Effector memory CD4-positive, alpha-beta T cell (primary cell): ENCODE measurements around the gene PCDHGA11.
"Not testable (repeated sequence)": the region's sequence is repeated elsewhere in the genome, so short reads cannot be mapped to it uniquely, and the experiment has no call there.

ENCODE experiments used
- DNase-seq, 3 donors: peaks; one replicate each; pipeline ENCODE4 v3.0.0-alpha.2; 2020
- H3K27ac ChIP-seq: 2 replicates; pipeline ENCODE4 v1.7.0; 2013; ENCODE audit warnings: mild to moderate bottlenecking, low read length, moderate library complexity; ENCODE audit not compliant: insufficient read depth, poor library complexity, severe bottlenecking
- H3K27me3 ChIP-seq: replicated peaks from 2 replicates; pipeline ENCODE4 v1.7.0; 2013; ENCODE audit warnings: mild to moderate bottlenecking, low read length; ENCODE audit not compliant: insufficient read depth, control insufficient read depth, poor library complexity, severe bottlenecking
- H3K36me3 ChIP-seq: 2 replicates; pipeline ENCODE4 v1.7.0; 2013; ENCODE audit warnings: mild to moderate bottlenecking, low read length, moderate library complexity; ENCODE audit not compliant: control insufficient read depth, insufficient read depth
- H3K4me1 ChIP-seq: 2 replicates; pipeline ENCODE4 v1.7.0; 2013; ENCODE audit warnings: low read length, mild to moderate bottlenecking; ENCODE audit not compliant: control insufficient read depth, insufficient read depth, poor library complexity, severe bottlenecking
- H3K4me3 ChIP-seq: 2 replicates; pipeline ENCODE4 v1.7.0; 2013; ENCODE audit warnings: low read length, low read depth, mild to moderate bottlenecking; ENCODE audit not compliant: insufficient read depth, poor library complexity, severe bottlenecking
- H3K9me3 ChIP-seq: 2 replicates; pipeline ENCODE4 v1.7.0; 2013; ENCODE audit warnings: mild to moderate bottlenecking, low read length, moderate library complexity; ENCODE audit not compliant: control insufficient read depth

Gene PCDHGA11

GRCh38 chr5:141414548-141415274 lies 6.1 kb upstream of the PCDHGA11 start:
- H3K9me3 ChIP-seq, result not testable (repeated sequence)

GRCh38 chr5:141415275-141415618 lies 5.6 kb upstream of the PCDHGA11 start:
- not testable (repeated sequence) for H3K4me1 ChIP-seq, H3K9me3 ChIP-seq, H3K36me3 ChIP-seq, H3K4me3 ChIP-seq, DNase-seq, H3K27ac ChIP-seq
- H3K27me3 ChIP-seq, result peaks cover 63% of the 10 kb centered on the region

More at GRCh38 chr5:141414548-141415274, 6.1 kb upstream of the PCDHGA11 start:
- not testable (repeated sequence) for DNase-seq, H3K4me3 ChIP-seq, H3K27ac ChIP-seq, H3K36me3 ChIP-seq, H3K4me1 ChIP-seq
- H3K27me3 ChIP-seq, result peaks cover 61% of the 10 kb centered on the region

GRCh38 chr5:141417494-141418172 lies 3.2 kb upstream of the PCDHGA11 start, which contains the start of gene PCDHGB7:
PCDHGB7 (plus strand) TSS chr5:141417677; CDS start chr5:141417860, 183 bp downstream.
- H3K4me1 ChIP-seq, H3K4me3 ChIP-seq, H3K36me3 ChIP-seq, H3K27ac ChIP-seq: not testable (repeated sequence)
- Histone ChIP-seq H3K27me3 (peaks cover 76% of the 10 kb centered on the region), H3K9me3 (peaks cover 17% of the 10 kb centered on the region)
- DNase-seq, result peak in 1 of 3 donors; percentile 16

- H3K4me1 ChIP-seq, result peaks cover 3% of the 10 kb centered on the region
- no peaks in the 10 kb centered on the region for H3K36me3 ChIP-seq
- no peak for DNase-seq
- H3K27me3 ChIP-seq, result peaks cover 67% of the 10 kb centered on the region
- H3K9me3 ChIP-seq, result peaks cover 16% of the 10 kb centered on the region
- no peak overlapping the region for H3K27ac ChIP-seq
- no peak overlapping the region for H3K4me3 ChIP-seq
Measured at GRCh38 chr5:141419074-141419880, 1.6 kb upstream of the PCDHGA11 start.

GRCh38 chr5:141421489-141421855 lies 621 bp downstream of the PCDHGA11 start:
- Histone ChIP-seq H3K4me1 (no peaks in the 10 kb centered on the region), H3K4me3 (no peak overlapping the region), H3K36me3 (no peaks in the 10 kb centered on the region), H3K27me3 (peaks cover 63% of the 10 kb centered on the region), H3K27ac (no peak overlapping the region), H3K9me3 (peaks cover 14% of the 10 kb centered on the region)
- no peak for DNase-seq

- Histone ChIP-seq H3K4me1 (no peaks in the 10 kb centered on the region), H3K9me3 (peaks cover 14% of the 10 kb centered on the region), H3K27ac (no peak overlapping the region), H3K27me3 (peaks cover 49% of the 10 kb centered on the region), H3K36me3 (no peaks in the 10 kb centered on the region), H3K4me3 (no peak overlapping the region)
- DNase-seq, result no peak
Measured at GRCh38 chr5:141422742-141423291, 2.0 kb downstream of the PCDHGA11 start.

- Histone ChIP-seq H3K4me3 (no peak overlapping the region), H3K27ac (no peak overlapping the region), H3K4me1 (no peaks in the 10 kb centered on the region), H3K9me3 (peaks cover 11% of the 10 kb centered on the region), H3K36me3 (no peaks in the 10 kb centered on the region), H3K27me3 (peaks cover 25% of the 10 kb centered on the region)
- no peak for DNase-seq
Measured at GRCh38 chr5:141427783-141428426, 7.1 kb downstream of the PCDHGA11 start.

GRCh38 chr5:141430332-141431113 lies 9.7 kb downstream of the PCDHGA11 start, which contains the start of gene PCDHGA12:
PCDHGA12 (plus strand) TSS chr5:141430507; CDS start chr5:141430760, 253 bp downstream.
- H3K9me3 ChIP-seq, result peaks cover 11% of the 10 kb centered on the region
- DNase-seq, result no peak
- H3K27ac ChIP-seq, result no peak within 1 kb of the TSS
- H3K4me1 ChIP-seq, result no peaks in the 10 kb centered on the region
- H3K27me3 ChIP-seq, result peaks cover 18% of the 10 kb centered on the region
- H3K4me3 ChIP-seq, result no peak within 1 kb of the TSS
- H3K36me3 ChIP-seq, result no peaks in the 10 kb centered on the region

- H3K4me3 ChIP-seq, result no peak overlapping the region
- H3K4me1 ChIP-seq, result no peaks in the 10 kb centered on the region
- H3K27me3 ChIP-seq, result peaks cover 18% of the 10 kb centered on the region
- H3K9me3 ChIP-seq, result peaks cover 11% of the 10 kb centered on the region
- H3K36me3 ChIP-seq, result no peaks in the 10 kb centered on the region
- DNase-seq, result no peak
- no peak overlapping the region for H3K27ac ChIP-seq
Measured at GRCh38 chr5:141431286-141431685, 10.4 kb downstream of the PCDHGA11 start.
